Neural progenitor cell (in vitro differentiated cells): ENCODE data around the gene BMPER.

Source experiments
- CTCF ChIP-seq: fragments of 200-600 bp; sonication (generic); IDR thresholded peaks from 2 replicates; pipeline ENCODE4 v1.5.1; 2017; ENCODE audit warnings: antibody characterized with exemption, mild to moderate bottlenecking
- EZH2 ChIP-seq: fragments of 200-600 bp; sonication (generic); IDR thresholded peaks from 2 replicates; pipeline ENCODE4 v1.6.1; 2017; ENCODE audit warnings: antibody characterized with exemption, mild to moderate bottlenecking, moderate library complexity
- EZH2phosphoT487 ChIP-seq: fragments of 200-600 bp; sonication (generic); IDR thresholded peaks from 2 replicates; pipeline ENCODE4 v1.6.1; 2017; ENCODE audit warnings: antibody characterized with exemption

- TF ChIP-seq EZH2 (no peak), CTCF (no peak), EZH2phosphoT487 (no peak)
Observed at GRCh38 chr7:33941418-33941817, 36.1 kb downstream of the BMPER start.
